Neural progenitor cell (in vitro differentiated cells): ENCODE results near the gene CLEC4D.
A peak's percentile ranks its signal among the peaks of the same experiment; 100 is the strongest.

Experiments used
- EZH2phosphoT487 ChIP-seq: fragments of 200-600 bp; sonication (generic); IDR thresholded peaks from 2 replicates; pipeline ENCODE4 v1.6.1; 2017; ENCODE audit warnings: antibody characterized with exemption
- TF ChIP-seq, protein P1 (sequence below): fragments of 200-600 bp; sonication (generic); IDR thresholded peaks from 2 replicates; pipeline ENCODE4 v1.5.1; 2017; ENCODE audit warnings: antibody characterized with exemption, mild to moderate bottlenecking

DNA sequence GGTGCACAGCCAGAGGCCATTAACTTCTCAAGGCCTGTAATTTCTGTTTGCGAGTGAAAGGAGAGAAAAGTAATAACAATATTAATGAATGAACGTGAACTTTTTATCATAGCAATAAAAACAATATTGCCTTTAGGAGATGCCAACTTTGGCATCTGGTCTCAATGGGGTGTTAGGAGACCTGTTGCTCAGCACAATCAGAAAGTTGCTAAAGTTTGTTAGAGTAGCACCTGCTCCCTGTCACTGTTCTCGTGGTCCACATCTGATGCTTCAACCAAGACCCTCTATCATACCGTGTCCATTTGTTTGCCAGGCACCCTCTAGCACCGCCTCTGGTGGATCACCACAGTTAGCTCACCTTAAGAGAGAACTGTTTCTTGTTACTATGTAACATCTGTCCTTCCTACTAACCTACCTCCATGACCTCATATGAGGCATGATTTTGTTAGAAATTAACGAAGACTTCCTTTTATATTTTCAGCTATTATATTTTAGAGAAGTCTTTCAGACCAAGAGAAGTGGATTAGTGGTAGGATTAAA is 39.9 kb downstream of the CLEC4D start:
- TF ChIP-seq, protein P1, sequence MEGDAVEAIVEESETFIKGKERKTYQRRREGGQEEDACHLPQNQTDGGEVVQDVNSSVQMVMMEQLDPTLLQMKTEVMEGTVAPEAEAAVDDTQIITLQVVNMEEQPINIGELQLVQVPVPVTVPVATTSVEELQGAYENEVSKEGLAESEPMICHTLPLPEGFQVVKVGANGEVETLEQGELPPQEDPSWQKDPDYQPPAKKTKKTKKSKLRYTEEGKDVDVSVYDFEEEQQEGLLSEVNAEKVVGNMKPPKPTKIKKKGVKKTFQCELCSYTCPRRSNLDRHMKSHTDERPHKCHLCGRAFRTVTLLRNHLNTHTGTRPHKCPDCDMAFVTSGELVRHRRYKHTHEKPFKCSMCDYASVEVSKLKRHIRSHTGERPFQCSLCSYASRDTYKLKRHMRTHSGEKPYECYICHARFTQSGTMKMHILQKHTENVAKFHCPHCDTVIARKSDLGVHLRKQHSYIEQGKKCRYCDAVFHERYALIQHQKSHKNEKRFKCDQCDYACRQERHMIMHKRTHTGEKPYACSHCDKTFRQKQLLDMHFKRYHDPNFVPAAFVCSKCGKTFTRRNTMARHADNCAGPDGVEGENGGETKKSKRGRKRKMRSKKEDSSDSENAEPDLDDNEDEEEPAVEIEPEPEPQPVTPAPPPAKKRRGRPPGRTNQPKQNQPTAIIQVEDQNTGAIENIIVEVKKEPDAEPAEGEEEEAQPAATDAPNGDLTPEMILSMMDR = peak; percentile 16
- TF ChIP-seq EZH2phosphoT487 = no peak
